Raji (cell line): Measurements from ENCODE around the gene PGPEP1.

ENCODE experiments used
- POLR2A ChIP-seq: IDR thresholded peaks from 2 replicates; pipeline ENCODE4 v1.6.1; 2011; ENCODE audit warnings: low read depth, low read length, control low read depth; ENCODE audit not compliant: insufficient read depth

Gene PGPEP1

DNA sequence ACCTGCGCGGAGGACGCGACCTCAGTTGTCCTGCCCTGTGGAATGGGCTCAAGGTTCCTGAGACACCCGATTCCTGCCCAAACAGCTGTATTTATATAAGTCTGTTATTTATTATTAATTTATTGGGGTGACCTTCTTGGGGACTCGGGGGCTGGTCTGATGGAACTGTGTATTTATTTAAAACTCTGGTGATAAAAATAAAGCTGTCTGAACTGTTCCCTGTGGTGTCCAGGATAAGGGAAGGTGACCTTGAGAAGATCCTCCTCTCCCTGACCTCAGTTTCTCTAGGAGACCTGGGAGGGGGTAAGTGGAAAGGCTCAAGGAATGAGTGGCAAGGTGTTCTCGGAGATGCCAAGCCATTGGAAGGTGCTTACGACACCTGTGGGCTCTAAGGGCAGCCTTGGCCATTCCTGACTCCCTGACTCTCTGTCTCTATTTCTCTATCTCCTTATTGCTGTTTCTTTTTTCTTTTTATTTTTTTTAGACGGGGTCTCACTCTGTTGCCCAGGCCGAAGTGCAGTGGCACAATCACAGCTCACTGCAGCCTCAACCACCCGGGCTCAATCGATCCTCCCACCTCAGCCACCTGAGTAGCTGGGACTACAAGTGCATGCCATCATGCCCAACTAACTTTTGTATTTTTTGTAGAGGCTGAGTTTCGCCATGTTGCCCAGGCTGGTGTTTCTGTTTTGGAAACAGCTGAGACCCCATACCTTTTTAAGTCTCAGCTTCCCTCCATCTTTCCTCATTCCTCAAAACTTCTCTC is 48.7 kb downstream of the PGPEP1 start:
- TF ChIP-seq POLR2A: no peak

DNA sequence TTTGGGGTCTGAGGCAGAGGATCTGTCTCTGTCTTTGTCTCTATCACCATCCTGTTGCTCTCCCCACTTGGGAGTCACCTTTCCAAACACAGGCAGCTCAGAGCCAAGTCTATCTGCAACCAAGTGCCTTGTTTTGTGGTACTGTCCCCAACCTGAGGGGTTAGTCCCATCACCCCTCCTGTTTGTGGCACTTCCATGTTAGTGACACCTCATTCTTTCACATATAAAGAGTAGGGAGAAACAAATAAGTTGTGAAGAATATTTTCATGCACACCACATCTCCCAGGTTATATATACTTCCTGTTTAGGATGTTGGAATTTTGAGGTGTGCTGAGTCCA is 49.3 kb downstream of the PGPEP1 start:
- TF ChIP-seq POLR2A: no peak

DNA sequence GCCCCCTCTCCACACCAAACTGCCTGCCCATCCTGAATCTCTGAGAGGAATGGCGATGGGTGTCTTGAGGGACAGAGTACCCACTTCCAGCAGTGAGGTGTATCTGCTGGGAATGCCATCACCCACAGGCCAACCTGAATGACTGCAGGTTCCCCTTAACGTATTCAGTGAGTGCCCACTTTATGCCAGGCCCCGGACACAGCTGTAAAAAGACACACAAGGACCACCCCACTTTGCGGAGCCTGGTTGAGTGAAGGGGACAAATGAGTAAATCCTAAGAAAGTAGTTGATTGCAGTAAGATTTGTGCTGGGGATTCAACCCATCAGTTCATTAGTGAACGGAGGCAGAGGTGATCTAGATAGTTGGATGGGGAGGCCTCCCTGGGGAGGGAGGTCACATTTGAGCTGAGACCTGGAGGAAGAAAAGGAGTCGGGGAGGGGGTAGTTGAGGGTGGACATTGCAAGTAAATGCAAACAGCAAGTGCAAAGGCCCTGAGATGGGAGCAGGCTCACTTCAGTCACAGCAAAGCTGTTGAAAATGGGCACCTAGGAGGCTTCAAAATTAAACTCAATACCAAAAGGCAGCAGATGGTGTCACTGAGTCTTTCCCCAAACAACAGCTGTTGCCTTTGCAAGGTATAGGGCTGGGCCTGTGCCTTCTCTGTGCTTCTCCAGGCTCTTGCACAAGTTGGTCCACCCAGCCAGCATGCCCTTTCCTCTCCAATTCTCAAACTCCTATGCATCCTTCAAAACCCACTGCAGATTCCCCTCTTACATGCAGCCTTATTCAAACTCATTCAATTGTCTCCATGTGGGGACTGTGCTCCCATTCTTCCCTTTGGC is 49.9 kb downstream of the PGPEP1 start:
- TF ChIP-seq POLR2A: no peak

DNA sequence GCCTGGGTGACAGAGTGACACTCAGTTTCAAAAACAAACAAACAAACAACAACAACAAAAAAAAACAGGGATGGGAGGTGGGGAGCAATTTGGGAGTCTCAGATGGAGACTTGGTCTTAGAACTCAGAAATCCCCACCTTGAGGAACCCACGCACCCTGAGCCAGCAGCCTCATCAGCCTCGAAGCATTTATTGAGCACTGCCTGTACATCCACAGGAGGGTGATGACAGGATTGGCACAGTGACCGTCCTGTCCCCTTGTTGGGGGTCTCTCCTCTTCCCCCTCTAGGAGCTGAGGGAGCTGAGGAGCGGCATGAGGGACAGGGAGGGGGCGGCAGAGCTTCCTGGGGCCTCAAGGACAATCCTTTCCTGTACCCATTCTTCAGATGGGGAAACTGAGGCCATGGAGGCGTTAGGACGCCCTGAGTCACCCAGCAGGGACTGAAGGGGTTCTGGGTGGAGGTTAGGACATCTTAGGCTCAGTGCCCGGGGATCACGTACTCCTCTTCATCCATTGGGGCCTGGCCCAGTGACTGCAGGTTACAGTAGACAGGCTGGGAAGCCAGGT is 51.2 kb downstream of the PGPEP1 start:
- TF ChIP-seq POLR2A: no peak

DNA sequence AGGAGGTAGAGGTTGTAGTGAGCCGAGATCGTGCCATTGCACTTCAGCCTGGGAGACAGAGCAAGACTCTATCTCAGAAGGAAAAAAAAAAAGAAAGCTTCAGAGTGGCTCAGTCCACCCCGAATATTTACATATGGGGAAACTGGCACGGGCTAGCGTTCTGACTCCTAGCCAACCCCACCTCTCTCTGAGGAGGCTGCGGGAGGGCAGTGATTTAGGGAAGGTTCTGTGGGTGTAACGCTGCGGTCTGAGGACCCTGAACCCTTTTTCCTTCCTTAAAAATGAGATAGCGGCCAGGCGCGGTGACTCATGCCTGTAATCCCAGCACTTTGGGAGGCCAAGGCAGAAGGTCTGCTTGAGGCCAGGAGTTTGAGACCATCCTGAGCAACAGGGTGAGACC is 52.0 kb downstream of the PGPEP1 start:
- no peak for TF ChIP-seq POLR2A

DNA sequence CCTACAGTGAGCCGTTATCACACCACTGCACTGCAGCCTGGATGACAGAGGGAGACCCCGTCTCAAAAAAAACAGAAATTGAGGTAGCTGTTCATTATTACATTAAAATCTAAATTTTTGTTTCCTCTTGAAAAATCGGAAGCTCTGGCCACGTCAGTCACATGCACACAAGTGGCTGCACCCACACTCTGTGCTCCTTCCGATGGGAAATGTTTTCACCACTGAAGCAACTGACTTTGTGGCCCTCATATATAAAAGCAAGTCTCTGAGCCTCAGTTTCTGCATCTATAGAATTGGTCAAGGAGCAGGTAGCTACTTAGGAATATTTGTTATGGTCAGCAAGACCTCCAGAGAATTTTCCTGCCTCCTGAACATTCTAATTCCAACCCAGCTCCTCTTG is 52.5 kb downstream of the PGPEP1 start:
- no peak for TF ChIP-seq POLR2A

DNA sequence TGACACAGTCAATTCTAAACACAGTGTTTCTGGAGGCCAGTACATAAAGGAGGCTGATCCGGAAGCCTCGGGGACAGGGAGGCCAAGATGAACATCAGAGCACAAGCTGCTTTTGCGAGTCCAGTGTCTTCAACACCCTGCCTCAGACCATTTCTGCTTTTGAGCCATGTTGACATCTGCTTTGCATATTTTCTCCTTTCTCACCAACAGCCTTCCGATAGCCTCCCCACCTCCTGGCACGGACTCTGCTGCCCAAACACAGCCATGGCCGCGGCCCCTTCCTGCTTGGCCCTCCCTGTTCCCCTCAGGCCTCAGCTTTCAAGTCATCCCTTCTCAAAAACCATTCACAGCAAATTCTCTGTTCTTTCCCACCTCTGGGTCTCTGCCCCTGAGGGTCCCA is 53.4 kb downstream of the PGPEP1 start:
- TF ChIP-seq POLR2A: no peak

DNA sequence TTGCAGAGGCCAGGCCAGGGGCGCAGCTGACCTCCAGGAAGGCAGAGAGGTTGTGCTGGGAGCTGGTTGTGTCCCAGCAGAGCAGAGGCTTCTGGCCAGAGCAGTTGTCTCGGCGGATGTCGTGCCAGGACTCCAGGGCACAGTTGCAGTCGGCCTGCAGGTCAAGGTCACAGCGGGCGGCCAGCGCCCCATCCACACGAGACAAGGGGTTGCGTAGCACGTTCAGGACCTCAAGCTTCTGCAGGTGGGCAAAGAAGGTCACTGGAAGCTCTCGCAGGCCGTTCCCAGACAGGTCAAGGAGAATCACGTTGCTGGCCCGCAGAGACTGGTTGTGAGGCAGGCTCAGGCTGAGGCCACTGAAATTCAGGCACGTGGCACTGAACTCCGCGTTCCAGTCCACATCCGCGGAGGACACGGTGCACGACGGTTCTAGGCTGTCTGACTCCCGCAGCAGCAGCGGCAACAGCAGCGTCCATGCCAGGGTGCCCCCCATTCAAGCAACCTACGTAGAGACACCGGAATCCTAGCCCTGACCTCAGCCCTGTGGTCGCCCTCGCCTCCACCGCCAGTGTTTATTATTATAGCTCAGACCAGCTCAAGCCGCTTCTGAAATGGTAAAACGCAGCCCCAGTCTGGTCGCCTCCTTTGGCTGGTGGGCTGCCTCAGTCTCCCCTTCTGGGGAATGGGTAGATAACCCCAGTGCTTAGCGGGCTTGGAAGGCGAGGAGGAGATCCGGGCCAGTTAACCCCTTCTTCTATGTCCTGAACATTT is 56.3 kb downstream of the PGPEP1 start:
- no peak for TF ChIP-seq POLR2A

DNA sequence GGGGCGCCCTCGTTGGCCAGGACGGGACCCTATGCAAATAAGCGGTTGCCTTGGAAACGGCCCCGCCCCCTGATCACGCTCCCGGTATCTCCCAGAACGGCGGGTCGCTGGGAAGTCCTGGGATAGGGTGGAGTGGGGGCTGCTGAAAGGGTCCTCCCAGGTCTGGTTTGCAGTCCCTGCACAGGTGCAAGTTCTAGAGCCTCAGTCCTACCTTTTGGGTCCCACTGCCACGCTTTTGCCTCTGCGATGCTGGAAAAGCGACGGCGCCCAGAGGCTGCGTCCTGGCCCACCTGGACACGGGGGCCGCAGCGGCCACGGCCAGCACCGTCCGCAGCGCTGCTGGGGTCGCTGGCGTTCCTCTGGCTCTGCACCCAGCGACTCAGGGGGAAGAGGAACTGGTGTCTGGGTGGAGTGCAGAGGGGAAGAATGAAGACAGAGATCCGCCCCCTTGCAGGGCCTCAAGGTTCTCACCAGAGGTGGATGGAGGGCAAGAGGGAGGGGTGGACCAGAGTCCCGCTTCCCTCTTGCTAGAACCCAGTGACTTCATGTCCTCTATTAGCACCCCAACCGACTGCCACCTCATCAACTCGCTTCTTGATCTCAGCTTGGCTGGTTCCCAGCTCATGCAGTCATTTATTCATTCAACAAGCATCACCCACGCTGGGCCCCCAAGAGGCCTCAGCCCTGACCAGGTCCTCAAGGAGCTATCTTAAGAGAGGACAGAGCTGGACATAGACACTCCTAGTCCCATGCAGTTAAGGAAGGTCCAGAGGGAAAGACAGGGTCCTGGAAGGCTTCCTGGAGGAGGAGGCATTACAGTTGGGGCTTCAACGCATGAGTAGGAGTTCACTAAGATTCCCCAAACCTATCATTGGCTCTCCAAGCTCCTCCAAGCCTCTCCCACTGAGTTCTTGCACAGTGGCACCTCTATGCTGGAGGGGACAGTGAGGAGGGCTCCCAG is 57.1 kb downstream of the PGPEP1 start, which contains the start of gene LRRC25:
Gene LRRC25 (minus strand): TSS at position 381 of the 961 bp plus-strand sequence. CDS start 659 bp downstream, outside the sequence.
- TF ChIP-seq POLR2A: no peak

DNA sequence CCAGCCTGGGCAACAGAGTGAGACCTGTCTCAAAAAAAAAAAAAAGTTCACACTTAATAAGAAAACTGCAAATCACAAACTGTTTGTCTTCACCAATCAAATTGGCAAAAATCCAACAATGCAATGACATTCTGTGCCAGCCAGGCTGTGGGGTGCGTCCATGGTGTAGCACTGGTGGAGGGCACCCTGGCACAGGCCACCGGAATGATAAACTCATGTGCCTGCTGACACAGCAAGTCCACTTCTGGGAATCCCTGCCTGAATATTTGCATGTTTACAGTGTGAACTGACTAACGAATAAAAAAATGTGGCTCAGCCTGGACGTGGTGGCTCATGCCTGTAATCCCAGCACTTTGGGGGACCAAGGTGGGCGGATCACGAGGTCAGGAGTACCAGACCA is 58.6 kb downstream of the PGPEP1 start:
- TF ChIP-seq POLR2A: no peak

DNA sequence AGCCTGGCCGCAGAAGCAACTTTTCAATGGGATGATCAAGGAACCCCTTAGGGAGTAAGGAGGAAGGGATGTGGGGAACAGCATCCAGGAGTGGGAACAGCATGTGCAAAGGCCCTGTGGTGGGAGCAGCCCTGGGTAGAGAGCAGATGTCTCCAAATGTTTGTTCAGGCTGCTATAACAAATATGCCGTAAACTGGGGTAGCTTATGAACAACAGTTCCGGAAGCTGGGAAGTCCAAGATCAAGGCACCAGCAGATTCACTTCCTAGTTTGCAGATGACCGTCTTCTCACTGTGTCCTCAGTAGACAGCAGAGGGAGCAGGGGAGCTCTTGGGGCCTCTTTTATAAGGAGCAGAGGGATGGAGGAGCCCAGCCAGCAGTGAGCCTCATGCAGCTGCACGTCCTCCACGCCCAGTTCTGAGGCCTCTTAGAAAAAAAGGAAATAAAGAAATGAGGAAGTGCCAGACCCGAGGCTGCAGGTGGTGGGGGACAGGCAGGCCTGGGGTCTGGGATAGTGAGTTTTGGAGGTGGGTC is 61.2 kb downstream of the PGPEP1 start:
- TF ChIP-seq POLR2A: no peak

DNA sequence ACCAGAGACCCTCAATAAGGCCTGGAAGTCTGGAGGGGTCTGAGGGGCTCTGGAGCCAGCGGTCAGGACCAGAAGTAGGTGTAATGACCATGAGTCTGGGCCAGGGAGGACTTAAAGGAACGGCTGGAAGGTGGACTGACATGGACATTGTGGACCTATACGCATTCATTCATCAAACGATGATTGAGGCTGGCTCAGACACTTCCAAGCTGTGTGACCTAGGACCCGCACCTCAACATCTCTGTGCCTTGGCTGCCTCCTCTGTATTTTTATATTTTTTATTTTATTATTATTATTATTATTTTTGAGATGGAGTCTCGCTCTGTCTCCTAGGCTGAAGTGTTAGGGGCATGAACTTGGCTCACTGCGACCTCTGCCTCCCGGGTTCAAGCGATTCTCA is 66.4 kb downstream of the PGPEP1 start:
- TF ChIP-seq POLR2A: no peak

DNA sequence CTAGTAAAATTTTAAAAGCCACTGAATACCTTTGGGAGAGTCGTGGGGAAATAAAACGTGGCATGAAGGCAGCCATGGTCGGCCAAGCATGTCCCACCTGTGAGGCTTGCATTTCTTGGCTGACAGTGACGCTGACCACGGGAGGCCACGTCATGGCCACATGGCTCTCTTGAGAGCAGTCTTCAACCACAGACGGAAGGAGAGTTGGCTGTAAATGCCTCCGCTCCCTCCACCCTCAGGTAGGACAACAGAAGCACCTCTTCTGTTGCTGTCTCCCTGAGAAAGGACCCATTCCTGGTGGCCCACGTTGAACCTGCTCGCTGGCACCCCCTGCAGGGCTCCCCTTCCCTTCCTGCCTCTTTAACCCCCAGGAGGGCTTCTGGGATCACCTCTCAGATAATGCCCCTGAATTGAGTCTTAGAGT is 67.7 kb downstream of the PGPEP1 start:
- TF ChIP-seq POLR2A: no peak
